OCI-LY7 (cell line): ENCODE measurements around the gene COBL. TPM values are rescaled to one million over a fixed set of nuclear protein-coding genes. Genes with fewer than 3 reads are reported as not detected.

Experiments used
- BruUV-seq: library from RNA; stranded (reverse); fragments of 400-500 nt; replicated peaks from 2 replicates; lab custom pipeline; 2021; lab: Mats Ljungman, UMichigan
- CTCF ChIA-PET: fragments of 300-600 bp; sonication (Branson Sonifier 250); formaldehyde crosslinking; loops from one replicate; lab custom pipeline; 2022; ENCODE audit warnings: antibody characterized with exemption; ENCODE audit not compliant: unreplicated experiment; lab: Charles Lee
- POLR2A ChIA-PET: fragments of 300-600 bp; sonication (Branson Sonifier 250); formaldehyde crosslinking; loops from one replicate; lab custom pipeline; 2022; ENCODE audit warnings: antibody characterized with exemption; lab: Charles Lee
- DNase-seq: peaks from one replicate; pipeline ENCODE4 v3.0.0-alpha.2; 2015; ENCODE audit warnings: low spot score
- H2AFZ ChIP-seq: fragments of 200-600 bp; sonication (generic), shearing (Covaris generic); 2 replicates; pipeline ENCODE4 v1.6.1; 2014; ENCODE audit warnings: mild to moderate bottlenecking, antibody characterized with exemption, low read length, moderate library complexity
- H3K27ac ChIP-seq: fragments of 200-600 bp; sonication (generic); 2 replicates; pipeline ENCODE4 v1.5.1; 2014; ENCODE audit warnings: mixed run types, low read depth, mild to moderate bottlenecking, moderate library complexity, low read length, inconsistent platforms; ENCODE audit not compliant: poor library complexity, severe bottlenecking
- H3K36me3 ChIP-seq: fragments of 200-600 bp; sonication (generic); 2 replicates; pipeline ENCODE4 v1.6.1; 2014; ENCODE audit warnings: mild to moderate bottlenecking, antibody characterized with exemption, low read length, moderate library complexity, mixed read lengths; ENCODE audit not compliant: insufficient read depth
- H3K4me1 ChIP-seq: fragments of 200-600 bp; sonication (generic); 2 replicates; pipeline ENCODE4 v1.5.1; 2014; ENCODE audit warnings: mild to moderate bottlenecking, low read length; ENCODE audit not compliant: insufficient read depth, poor library complexity, severe bottlenecking
- H3K4me2 ChIP-seq: fragments of 200-600 bp; sonication (generic); 2 replicates; pipeline ENCODE4 v1.6.1; 2014; ENCODE audit warnings: mild to moderate bottlenecking, low read length
- H3K4me3 ChIP-seq: fragments of 200-600 bp; sonication (generic); 2 replicates; pipeline ENCODE4 v1.5.1; 2014; ENCODE audit warnings: mild to moderate bottlenecking, low read depth, low read length; ENCODE audit not compliant: poor library complexity, severe bottlenecking
- H3K79me2 ChIP-seq: fragments of 200-600 bp; sonication (generic); 2 replicates; pipeline ENCODE4 v1.6.1; 2016; ENCODE audit warnings: low read depth, mild to moderate bottlenecking, low read length, moderate library complexity, mixed read lengths; ENCODE audit not compliant: insufficient read depth
- H3K9me2 ChIP-seq: fragments of 200-600 bp; sonication (generic); 2 replicates; pipeline ENCODE4 v1.6.1; 2016; ENCODE audit warnings: mild to moderate bottlenecking, low read length, mixed read lengths; ENCODE audit not compliant: insufficient read depth
- H3K9me3 ChIP-seq: fragments of 200-600 bp; sonication (generic); 2 replicates; pipeline ENCODE4 v1.6.1; 2014; ENCODE audit warnings: mild to moderate bottlenecking, mixed run types, low read length, mixed read lengths
- H4K20me1 ChIP-seq: fragments of 200-600 bp; sonication (generic); 2 replicates; pipeline ENCODE4 v1.6.1; 2014; ENCODE audit warnings: mild to moderate bottlenecking, antibody characterized with exemption, low read length, moderate library complexity, mixed read lengths; ENCODE audit not compliant: insufficient read depth
- EZH2phosphoT487 ChIP-seq: fragments of 200-600 bp; sonication (generic); IDR thresholded peaks from 2 replicates; pipeline ENCODE4 v1.6.1; 2018; ENCODE audit warnings: low read depth, borderline replicate concordance, mild to moderate bottlenecking, mixed run types, antibody characterized with exemption, low read length, moderate library complexity, mixed read lengths
- intact Hi-C: fragments of 100-400 bp; cut with micrococcal nuclease; formaldehyde crosslinking; loops from one replicate; pipeline ENCODE4 v1.10.0; 2022; ENCODE audit not compliant: unreplicated experiment
- total RNA-seq, 2 experiments: library from RNA; depleted of rRNA in 1 of 2; stranded (reverse); fragments of >200 nt in 1 of 2; shearing (Covaris generic) in 1 of 2; gene quantifications; 2 replicates each; pipeline ENCODE4 v1.2.3, GENCODE V29; 2014 to 2022
- TF ChIP-seq, protein P1 (sequence below): fragments of 200-600 bp; sonication (generic); conservative IDR thresholded peaks from 2 replicates; pipeline ENCODE4 v1.5.1; 2014; ENCODE audit warnings: mild to moderate bottlenecking, antibody characterized with exemption, low read length, moderate library complexity, mixed read lengths

Gene COBL
- total RNA-seq, 2 experiments from 2014 or later, result not detected

DNA sequence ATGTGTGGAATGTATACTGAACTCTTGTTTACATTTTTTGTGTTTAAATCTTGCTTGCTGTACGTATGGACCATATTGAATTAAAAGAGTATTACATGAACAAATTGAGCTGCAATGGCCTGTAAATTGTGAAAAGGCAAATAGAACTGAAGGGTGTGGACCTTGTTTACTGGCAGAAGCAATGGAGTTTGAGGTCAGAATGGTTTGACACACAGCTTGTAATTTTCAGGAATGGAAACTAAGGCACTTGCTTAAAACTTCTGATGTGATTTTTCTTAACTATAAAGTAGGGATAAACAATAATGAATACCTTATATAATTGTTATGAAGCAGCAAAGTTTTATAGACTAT lies 33.9 kb upstream of the COBL start:
- CTCF ChIA-PET, result no interaction called here
- no peak overlapping the region for H3K4me3 ChIP-seq
- no peaks in the 10 kb centered on the region for H3K79me2 ChIP-seq
- POLR2A ChIA-PET, result interaction anchor here (0.7 to 0.9 kb wide), 2 partner anchors 38 to 127 kb away, joined by 3 to 4 read pairs; no protein-coding TSS in a partner anchor
- no peak overlapping the region for H3K4me2 ChIP-seq
- H3K9me3 ChIP-seq, result no peaks in the 10 kb centered on the region
- intact Hi-C loops, result no loop called here
- H3K36me3 ChIP-seq, result no peaks in the 10 kb centered on the region
- TF ChIP-seq, protein P1, sequence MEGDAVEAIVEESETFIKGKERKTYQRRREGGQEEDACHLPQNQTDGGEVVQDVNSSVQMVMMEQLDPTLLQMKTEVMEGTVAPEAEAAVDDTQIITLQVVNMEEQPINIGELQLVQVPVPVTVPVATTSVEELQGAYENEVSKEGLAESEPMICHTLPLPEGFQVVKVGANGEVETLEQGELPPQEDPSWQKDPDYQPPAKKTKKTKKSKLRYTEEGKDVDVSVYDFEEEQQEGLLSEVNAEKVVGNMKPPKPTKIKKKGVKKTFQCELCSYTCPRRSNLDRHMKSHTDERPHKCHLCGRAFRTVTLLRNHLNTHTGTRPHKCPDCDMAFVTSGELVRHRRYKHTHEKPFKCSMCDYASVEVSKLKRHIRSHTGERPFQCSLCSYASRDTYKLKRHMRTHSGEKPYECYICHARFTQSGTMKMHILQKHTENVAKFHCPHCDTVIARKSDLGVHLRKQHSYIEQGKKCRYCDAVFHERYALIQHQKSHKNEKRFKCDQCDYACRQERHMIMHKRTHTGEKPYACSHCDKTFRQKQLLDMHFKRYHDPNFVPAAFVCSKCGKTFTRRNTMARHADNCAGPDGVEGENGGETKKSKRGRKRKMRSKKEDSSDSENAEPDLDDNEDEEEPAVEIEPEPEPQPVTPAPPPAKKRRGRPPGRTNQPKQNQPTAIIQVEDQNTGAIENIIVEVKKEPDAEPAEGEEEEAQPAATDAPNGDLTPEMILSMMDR, result no peak
- TF ChIP-seq EZH2phosphoT487, result no peak
- H2AFZ ChIP-seq, result no peak overlapping the region
- no peaks in the 10 kb centered on the region for H4K20me1 ChIP-seq
- no peak for DNase-seq
- no TSS peak for BruUV-seq
- H3K27ac ChIP-seq, result no peak overlapping the region
- no peaks in the 10 kb centered on the region for H3K9me2 ChIP-seq
- no peaks in the 10 kb centered on the region for H3K4me1 ChIP-seq

- H2AFZ ChIP-seq, result no peak overlapping the region
- TF ChIP-seq, protein P1, result no peak
- TF ChIP-seq EZH2phosphoT487, result no peak
- H4K20me1 ChIP-seq, result no peaks in the 10 kb centered on the region
- H3K9me3 ChIP-seq, result no peaks in the 10 kb centered on the region
- no peaks in the 10 kb centered on the region for H3K36me3 ChIP-seq
- H3K4me2 ChIP-seq, result no peak overlapping the region
- H3K4me3 ChIP-seq, result no peak overlapping the region
- BruUV-seq, result no TSS peak
- CTCF ChIA-PET, result no interaction called here
- H3K27ac ChIP-seq, result no peak overlapping the region
- POLR2A ChIA-PET, result interaction anchor here (0.9 kb wide), 1 partner anchor 37 kb away, joined by 4 read pairs; no protein-coding TSS in a partner anchor
- no peaks in the 10 kb centered on the region for H3K79me2 ChIP-seq
- intact Hi-C loops, result no loop called here
- no peaks in the 10 kb centered on the region for H3K9me2 ChIP-seq
- no peak for DNase-seq
- no peaks in the 10 kb centered on the region for H3K4me1 ChIP-seq
Observed at GRCh38 chr7:51349820-51350545, 33.4 kb upstream of the COBL start.

GRCh38 chr7:51346126-51346525 lies 29.5 kb upstream of the COBL start:
- Histone ChIP-seq H3K9me3 (no peaks in the 10 kb centered on the region), H3K4me3 (no peak overlapping the region), H4K20me1 (no peaks in the 10 kb centered on the region), H2AFZ (no peak overlapping the region), H3K4me2 (no peak overlapping the region), H3K9me2 (no peaks in the 10 kb centered on the region), H3K4me1 (no peaks in the 10 kb centered on the region), H3K79me2 (no peaks in the 10 kb centered on the region), H3K27ac (no peak overlapping the region), H3K36me3 (no peaks in the 10 kb centered on the region)
- ChIA-PET CTCF (no interaction called here), POLR2A (interaction anchor here (0.6 to 1.2 kb wide), 2 partner anchors 18 to 1428 kb away, joined by 3 to 4 read pairs; no protein-coding TSS in a partner anchor)
- BruUV-seq, result no TSS peak
- TF ChIP-seq EZH2phosphoT487, result no peak
- intact Hi-C loops, result no loop called here
- DNase-seq, result no peak
